Stimulated activated memory B cell treated with anti-CD40 and anti-IgM and Interleukin-4, amounts not matched to agents 10 μg/mL and 1 μg/mL and 100 μg/mL, for 72 hours (primary cell): ENCODE results near the gene DPM3.
"Not testable (repeated sequence)": the region's sequence is repeated elsewhere in the genome, so short reads cannot be mapped to it uniquely, and the experiment has no call there.

Experiments
- ATAC-seq: fragments of 150-1000 bp; cut with Tn5 transposase; 2 replicates; pipeline ENCODE4 v1.10.0; 2021
- H3K27ac Mint-ChIP-seq: one replicate; pipeline ENCODE4 v1.8.0; 2022; ENCODE audit warnings: mild to moderate bottlenecking, mixed read lengths
- H3K27me3 Mint-ChIP-seq: one replicate; pipeline ENCODE4 v1.8.0; 2022; ENCODE audit warnings: mixed read lengths
- H3K36me3 Mint-ChIP-seq: one replicate; pipeline ENCODE4 v1.8.0; 2022; ENCODE audit warnings: mixed read lengths
- H3K4me1 Mint-ChIP-seq: one replicate; pipeline ENCODE4 v1.8.0; 2022; ENCODE audit warnings: mixed read lengths
- H3K4me3 Mint-ChIP-seq: one replicate; pipeline ENCODE4 v1.8.0; 2022; ENCODE audit warnings: mild to moderate bottlenecking, moderate library complexity, mixed read lengths
- H3K9me3 Mint-ChIP-seq: one replicate; pipeline ENCODE4 v1.8.0; 2022; ENCODE audit warnings: mixed read lengths

Gene DPM3

GRCh38 chr1:155125946-155126555 lies 14.3 kb downstream of the DPM3 start:
- Mint-ChIP-seq H3K9me3 (no peaks in the 10 kb centered on the region), H3K27me3 (peaks cover 78% of the 10 kb centered on the region), H3K4me1 (peaks cover 25% of the 10 kb centered on the region), H3K27ac (no peak overlapping the region), H3K4me3 (peak overlapping the region; percentile 36), H3K36me3 (no peaks in the 10 kb centered on the region)
- no peak for ATAC-seq

- Mint-ChIP-seq H3K4me3 (peak overlapping the region; percentile 36), H3K36me3 (no peaks in the 10 kb centered on the region), H3K4me1 (peaks cover 25% of the 10 kb centered on the region), H3K27ac (no peak overlapping the region), H3K9me3 (no peaks in the 10 kb centered on the region), H3K27me3 (peaks cover 76% of the 10 kb centered on the region)
- no peak for ATAC-seq
Measured at GRCh38 chr1:155125511-155125945, 14.8 kb downstream of the DPM3 start.

- Mint-ChIP-seq H3K27me3 (peaks cover 68% of the 10 kb centered on the region), H3K9me3 (no peaks in the 10 kb centered on the region), H3K36me3 (no peaks in the 10 kb centered on the region), H3K4me3 (no peak overlapping the region), H3K27ac (no peak overlapping the region), H3K4me1 (peaks cover 25% of the 10 kb centered on the region)
- no peak for ATAC-seq
Measured at GRCh38 chr1:155124503-155125463, 15.5 kb downstream of the DPM3 start.

GRCh38 chr1:155123801-155124200 lies 16.5 kb downstream of the DPM3 start:
- Mint-ChIP-seq H3K36me3 (no peaks in the 10 kb centered on the region), H3K27ac (no peak overlapping the region), H3K9me3 (no peaks in the 10 kb centered on the region), H3K27me3 (peaks cover 58% of the 10 kb centered on the region), H3K4me1 (peaks cover 23% of the 10 kb centered on the region), H3K4me3 (no peak overlapping the region)
- no peak for ATAC-seq

- Mint-ChIP-seq H3K36me3 (no peaks in the 10 kb centered on the region), H3K27ac (no peak overlapping the region), H3K4me3 (no peak overlapping the region), H3K27me3 (peaks cover 55% of the 10 kb centered on the region), H3K9me3 (no peaks in the 10 kb centered on the region), H3K4me1 (peaks cover 10% of the 10 kb centered on the region)
- ATAC-seq: no peak
Measured at GRCh38 chr1:155122308-155122707, 18.0 kb downstream of the DPM3 start.

- Mint-ChIP-seq H3K27me3 (peaks cover 56% of the 10 kb centered on the region), H3K27ac (no peak overlapping the region), H3K36me3 (no peaks in the 10 kb centered on the region), H3K4me1 (no peaks in the 10 kb centered on the region), H3K9me3 (no peaks in the 10 kb centered on the region), H3K4me3 (no peak overlapping the region)
- no peak for ATAC-seq
Measured at GRCh38 chr1:155121249-155121648, 19.1 kb downstream of the DPM3 start.

- Mint-ChIP-seq H3K36me3 (no peaks in the 10 kb centered on the region), H3K9me3 (no peaks in the 10 kb centered on the region), H3K4me1 (no peaks in the 10 kb centered on the region), H3K4me3 (no peak overlapping the region), H3K27ac (no peak overlapping the region), H3K27me3 (peaks cover 52% of the 10 kb centered on the region)
- ATAC-seq: no peak
Measured at GRCh38 chr1:155120253-155120652, 20.1 kb downstream of the DPM3 start.

- H3K9me3 Mint-ChIP-seq, H3K27ac Mint-ChIP-seq, H3K4me1 Mint-ChIP-seq, H3K4me3 Mint-ChIP-seq, ATAC-seq, H3K36me3 Mint-ChIP-seq: not testable (repeated sequence)
- peaks cover 43% of the 10 kb centered on the region for H3K27me3 Mint-ChIP-seq
Measured at GRCh38 chr1:155118090-155118489, 22.2 kb downstream of the DPM3 start.

GRCh38 chr1:155117610-155118009 lies 22.7 kb downstream of the DPM3 start:
- peaks cover 43% of the 10 kb centered on the region for H3K27me3 Mint-ChIP-seq
- no peak overlapping the region for H3K4me3 Mint-ChIP-seq
- no peaks in the 10 kb centered on the region for H3K9me3 Mint-ChIP-seq
- no peak for ATAC-seq
- no peaks in the 10 kb centered on the region for H3K4me1 Mint-ChIP-seq
- no peak overlapping the region for H3K27ac Mint-ChIP-seq
- no peaks in the 10 kb centered on the region for H3K36me3 Mint-ChIP-seq

GRCh38 chr1:155116113-155116764 lies 24.1 kb downstream of the DPM3 start:
- H3K27ac Mint-ChIP-seq: no peak overlapping the region
- H3K4me1 Mint-ChIP-seq: no peaks in the 10 kb centered on the region
- no peak overlapping the region for H3K4me3 Mint-ChIP-seq
- H3K27me3 Mint-ChIP-seq: peaks cover 49% of the 10 kb centered on the region
- no peaks in the 10 kb centered on the region for H3K36me3 Mint-ChIP-seq
- H3K9me3 Mint-ChIP-seq: no peaks in the 10 kb centered on the region
- no peak for ATAC-seq

GRCh38 chr1:155113450-155113980 lies 26.8 kb downstream of the DPM3 start:
- Mint-ChIP-seq H3K9me3 (no peaks in the 10 kb centered on the region), H3K36me3 (no peaks in the 10 kb centered on the region), H3K4me3 (no peak overlapping the region), H3K4me1 (no peaks in the 10 kb centered on the region), H3K27me3 (peaks cover 54% of the 10 kb centered on the region), H3K27ac (no peak overlapping the region)
- ATAC-seq: no peak

GRCh38 chr1:155110826-155111225 lies 29.5 kb downstream of the DPM3 start:
- ATAC-seq: no peak
- Mint-ChIP-seq H3K4me1 (no peaks in the 10 kb centered on the region), H3K4me3 (no peak overlapping the region), H3K27me3 (peaks cover 28% of the 10 kb centered on the region), H3K27ac (no peak overlapping the region), H3K36me3 (no peaks in the 10 kb centered on the region), H3K9me3 (no peaks in the 10 kb centered on the region)

- H3K4me3 Mint-ChIP-seq: no peak overlapping the region
- H3K36me3 Mint-ChIP-seq: no peaks in the 10 kb centered on the region
- H3K9me3 Mint-ChIP-seq: no peaks in the 10 kb centered on the region
- H3K27me3 Mint-ChIP-seq: peaks cover 27% of the 10 kb centered on the region
- no peak for ATAC-seq
- H3K4me1 Mint-ChIP-seq: no peaks in the 10 kb centered on the region
- no peak overlapping the region for H3K27ac Mint-ChIP-seq
Measured at GRCh38 chr1:155110381-155110780, 29.9 kb downstream of the DPM3 start.

- H3K36me3 Mint-ChIP-seq: no peaks in the 10 kb centered on the region
- no peak overlapping the region for H3K27ac Mint-ChIP-seq
Measured at GRCh38 chr1:155108296-155108695, 32.0 kb downstream of the DPM3 start.

More at GRCh38 chr1:155108296-155108695, 32.0 kb downstream of the DPM3 start:
- Mint-ChIP-seq H3K4me3 (no peak overlapping the region), H3K9me3 (no peaks in the 10 kb centered on the region), H3K4me1 (no peaks in the 10 kb centered on the region), H3K27me3 (peaks cover 20% of the 10 kb centered on the region)
- no peak for ATAC-seq
